Esophagus mucosa (tissue), 1 donor: ENCODE measurements around the gene HELZ2. TPM values are rescaled to one million over a fixed set of nuclear protein-coding genes. Genes with fewer than 3 reads are reported as not detected.

Source experiments
- total RNA-seq: library from RNA; stranded (reverse); gene quantifications from one replicate; pipeline ENCODE4 v1.2.4, GENCODE V29; 2023
- donor health status: DM: yes; HTN: yes; CAD: no.

Gene HELZ2
- total RNA-seq, 1 donor from 2014 or later, result 32.0 TPM

Other genes with a start within 250 kb of the HELZ2 start
- not detected for gene CHRNA4, start 212.9 kb downstream of the HELZ2 start, total RNA-seq
- gene KCNQ2, start 101.6 kb downstream of the HELZ2 start, total RNA-seq, result not detected
- 0.76 TPM for gene EEF1A2, start 75.2 kb downstream of the HELZ2 start, total RNA-seq
- 459 TPM for gene PPDPF, start 53.5 kb downstream of the HELZ2 start, total RNA-seq
- gene PTK6, start 36.9 kb downstream of the HELZ2 start, total RNA-seq, result 92.7 TPM
- gene SRMS, start 26.5 kb downstream of the HELZ2 start, total RNA-seq, result 0.44 TPM
- 0.28 TPM for gene FNDC11, start 20.1 kb downstream of the HELZ2 start, total RNA-seq
- 6.9 TPM for gene GMEB2, start 52.9 kb upstream of the HELZ2 start, total RNA-seq
- gene STMN3, start 79.2 kb upstream of the HELZ2 start, total RNA-seq, result 4.6 TPM
- gene RTEL1, start 84.1 kb upstream of the HELZ2 start, total RNA-seq, result 12.2 TPM
- gene TNFRSF6B, start 122.4 kb upstream of the HELZ2 start, total RNA-seq, result 4.5 TPM
- 31.1 TPM for gene ARFRP1, start 133.7 kb upstream of the HELZ2 start, total RNA-seq
- 11.1 TPM for gene ZGPAT, start 133.8 kb upstream of the HELZ2 start, total RNA-seq
- gene LIME1, start 162.4 kb upstream of the HELZ2 start, total RNA-seq, result 5.1 TPM
- gene SLC2A4RG, start 165.5 kb upstream of the HELZ2 start, total RNA-seq, result 60.9 TPM